IPS DF 19.7 (cell line): Measurements from ENCODE around the gene NRXN3.

Experiments used
- DNase-seq: peaks from one replicate; pipeline ENCODE4 v3.0.0-alpha.2; 2013; ENCODE audit warnings: low read depth, low spot score

NRXN3 gene

GRCh38 chr14:79571366-79571765 lies 1401.2 kb downstream of the NRXN3 start:
- DNase-seq, result no peak

- no peak for DNase-seq
These were observed 1403.3 kb downstream of the NRXN3 start for GRCh38 chr14:79573486-79573885.

GRCh38 chr14:79575032-79575431 lies 1404.9 kb downstream of the NRXN3 start:
- DNase-seq, result no peak

- DNase-seq, result no peak
These were observed 1406.3 kb downstream of the NRXN3 start for GRCh38 chr14:79576424-79576823.

- no peak for DNase-seq
These were observed 1408.3 kb downstream of the NRXN3 start for GRCh38 chr14:79578470-79578869.

- no peak for DNase-seq
These were observed 1410.2 kb downstream of the NRXN3 start for GRCh38 chr14:79580414-79580813.

- DNase-seq, result no peak
These were observed 1410.7 kb downstream of the NRXN3 start for GRCh38 chr14:79580906-79581305.

- DNase-seq, result no peak
These were observed 1411.9 kb downstream of the NRXN3 start for GRCh38 chr14:79581912-79582576.

- no peak for DNase-seq
These were observed 1413.7 kb downstream of the NRXN3 start for GRCh38 chr14:79583738-79584408.

- no peak for DNase-seq
These were observed 1414.5 kb downstream of the NRXN3 start for GRCh38 chr14:79584679-79585078.

GRCh38 chr14:79585845-79586244 lies 1415.7 kb downstream of the NRXN3 start:
- no peak for DNase-seq

GRCh38 chr14:79586416-79586815 lies 1416.2 kb downstream of the NRXN3 start:
- DNase-seq, result no peak

- no peak for DNase-seq
These were observed 1416.9 kb downstream of the NRXN3 start for GRCh38 chr14:79586989-79587598.

GRCh38 chr14:79587875-79588274 lies 1417.7 kb downstream of the NRXN3 start:
- DNase-seq, result no peak

- DNase-seq, result no peak
These were observed 1418.2 kb downstream of the NRXN3 start for GRCh38 chr14:79588398-79588797.

- DNase-seq, result no peak
These were observed 1426.4 kb downstream of the NRXN3 start for GRCh38 chr14:79596551-79596950.

- DNase-seq, result no peak
These were observed 1427.4 kb downstream of the NRXN3 start for GRCh38 chr14:79597566-79597965.

- DNase-seq, result no peak
These were observed 1428.2 kb downstream of the NRXN3 start for GRCh38 chr14:79598339-79598738.

- DNase-seq, result no peak
These were observed 1429.1 kb downstream of the NRXN3 start for GRCh38 chr14:79599239-79599638.

- no peak for DNase-seq
These were observed 1430.2 kb downstream of the NRXN3 start for GRCh38 chr14:79600406-79600805.

- no peak for DNase-seq
These were observed 1431.4 kb downstream of the NRXN3 start for GRCh38 chr14:79601579-79601978.

GRCh38 chr14:79602045-79602444 lies 1431.9 kb downstream of the NRXN3 start:
- no peak for DNase-seq

GRCh38 chr14:79602742-79603141 lies 1432.6 kb downstream of the NRXN3 start:
- no peak for DNase-seq
